DND-41 (cell line): ENCODE data around the gene BCR.
"Not testable (repeated sequence)": the region's sequence is repeated elsewhere in the genome, so short reads cannot be mapped to it uniquely, and the experiment has no call there.

Experiments
- ATAC-seq: fragments of 200-7000 bp; cut with Tn5 transposase; 3 replicates; pipeline ENCODE4 v1.9.1; 2021; ENCODE audit warnings: low read depth; ENCODE audit not compliant: insufficient read depth
- DNase-seq: peaks from one replicate; pipeline ENCODE4 v3.0.0-alpha.2; 2020
- H2AFZ ChIP-seq: 2 replicates; pipeline ENCODE4 v1.6.0; 2012; ENCODE audit warnings: low read depth, low read length
- H3K27ac ChIP-seq: 2 replicates; pipeline ENCODE4 v1.5.1; 2012; ENCODE audit warnings: low read length, inconsistent platforms
- H3K27me3 ChIP-seq: fragments of 200-600 bp; sonication (generic); 2 replicates; pipeline ENCODE4 v1.6.0; 2012; ENCODE audit warnings: low read length, mild to moderate bottlenecking, inconsistent platforms; ENCODE audit not compliant: insufficient read depth, poor library complexity
- H3K36me3 ChIP-seq: 2 replicates; pipeline ENCODE4 v1.5.1; 2012; ENCODE audit warnings: low read length, inconsistent platforms; ENCODE audit not compliant: insufficient read depth
- H3K4me1 ChIP-seq: 2 replicates; pipeline ENCODE4 v1.5.1; 2012; ENCODE audit warnings: mild to moderate bottlenecking, low read length; ENCODE audit not compliant: insufficient read depth
- H3K4me2 ChIP-seq: 2 replicates; pipeline ENCODE4 v1.6.0; 2012; ENCODE audit warnings: mild to moderate bottlenecking, moderate library complexity, low read length, inconsistent platforms; ENCODE audit not compliant: insufficient read depth
- H3K4me3 ChIP-seq, 2 experiments: fragments of 200-600 bp in 1 of 2; shearing (Covaris generic) in 1 of 2; 2 replicates each; pipeline ENCODE4 v1.5.1; 2012 to 2016; ENCODE audit warnings: inconsistent platforms in 2 of 2, low read length in 2 of 2, mild to moderate bottlenecking in 2 of 2, low read depth in 1 of 2, moderate library complexity in 1 of 2
- H3K79me2 ChIP-seq: 2 replicates; pipeline ENCODE4 v1.6.0; 2012; ENCODE audit warnings: low read length, inconsistent platforms; ENCODE audit not compliant: insufficient read depth
- H3K9ac ChIP-seq: 2 replicates; pipeline ENCODE4 v1.6.0; 2012; ENCODE audit warnings: low read depth, mild to moderate bottlenecking, inconsistent platforms, low read length, moderate library complexity
- H3K9me3 ChIP-seq: 2 replicates; pipeline ENCODE4 v1.5.1; 2012; ENCODE audit warnings: low read length, moderate library complexity, mild to moderate bottlenecking, inconsistent platforms; ENCODE audit not compliant: insufficient read depth, severe bottlenecking
- H4K20me1 ChIP-seq: 2 replicates; pipeline ENCODE4 v1.6.0; 2012; ENCODE audit warnings: low read length; ENCODE audit not compliant: insufficient read depth
- CTCF ChIP-seq: IDR thresholded peaks from 2 replicates; pipeline ENCODE4 v1.5.1; 2012; ENCODE audit warnings: borderline replicate concordance, low read length, moderate library complexity, mild to moderate bottlenecking; ENCODE audit not compliant: poor library complexity, severe bottlenecking; ENCODE audit errors: extremely low read depth
- EZH2 ChIP-seq: IDR thresholded peaks from 3 replicates; pipeline ENCODE4 v1.6.1; 2012; ENCODE audit warnings: borderline replicate concordance, low read depth, mild to moderate bottlenecking, moderate library complexity, low read length, inconsistent platforms; ENCODE audit not compliant: severe bottlenecking

Gene BCR

DNA sequence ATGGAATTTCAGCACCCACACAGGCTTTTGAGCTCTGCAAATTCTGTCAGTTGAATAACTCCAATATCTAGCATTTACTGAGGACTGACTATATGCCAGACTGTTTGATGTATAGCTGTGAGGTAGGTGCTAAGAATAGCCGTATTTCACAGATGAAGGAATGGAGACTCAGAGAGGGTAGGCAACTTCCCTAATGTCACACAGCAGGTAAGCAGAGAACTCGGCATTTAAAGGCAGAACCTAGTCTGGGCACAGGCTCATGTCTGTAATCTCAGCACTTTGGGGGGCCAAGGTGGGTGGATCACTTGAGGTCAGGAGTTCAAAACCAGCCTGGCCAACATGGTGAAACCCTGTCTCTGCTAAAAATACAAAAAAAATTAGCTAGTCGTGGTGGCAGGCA is 184.1 kb downstream of the BCR start:
- ATAC-seq (no peak), DNase-seq (no peak)
- Histone ChIP-seq H3K27me3 (peaks cover 24% of the 10 kb centered on the region), H3K9me3 (no peaks in the 10 kb centered on the region), H3K9ac (no peak overlapping the region), H4K20me1 (no peaks in the 10 kb centered on the region), H3K4me2 (no peak overlapping the region), H3K79me2 (no peaks in the 10 kb centered on the region), H3K4me1 (no peaks in the 10 kb centered on the region), H2AFZ (no peak overlapping the region), H3K36me3 (no peaks in the 10 kb centered on the region), H3K4me3 (no peak overlapping the region), H3K27ac (no peak overlapping the region)
- TF ChIP-seq EZH2 (no peak), CTCF (no peak)

DNA sequence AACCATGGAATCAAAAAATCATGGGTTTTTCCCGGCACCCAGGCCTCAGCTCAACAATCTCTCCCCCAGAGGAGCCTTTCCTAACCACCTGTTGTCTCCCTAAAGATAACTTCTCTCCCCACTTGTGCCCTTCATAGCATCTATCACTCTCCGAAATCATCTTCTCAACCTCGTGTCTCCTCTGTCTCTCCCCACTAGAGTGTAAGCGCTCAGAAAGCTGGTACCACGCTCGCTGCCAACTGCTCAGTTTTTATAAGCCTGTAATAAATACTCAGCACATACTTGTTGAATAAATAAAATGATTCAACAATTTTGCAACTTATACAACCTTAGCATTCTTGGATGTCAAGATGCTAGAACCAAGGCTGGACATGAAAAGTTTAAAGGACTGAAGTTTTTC is 185.2 kb downstream of the BCR start:
- no peak for ATAC-seq
- H3K79me2 ChIP-seq = no peaks in the 10 kb centered on the region
- H3K27ac ChIP-seq = no peak overlapping the region
- no peak overlapping the region for H2AFZ ChIP-seq
- H3K9me3 ChIP-seq = no peaks in the 10 kb centered on the region
- H3K4me3 ChIP-seq = no peak overlapping the region
- peaks cover 24% of the 10 kb centered on the region for H3K27me3 ChIP-seq
- DNase-seq = no peak
- H3K36me3 ChIP-seq = no peaks in the 10 kb centered on the region
- no peaks in the 10 kb centered on the region for H3K4me1 ChIP-seq
- no peaks in the 10 kb centered on the region for H4K20me1 ChIP-seq
- TF ChIP-seq EZH2 (no peak), CTCF (no peak)
- no peak overlapping the region for H3K4me2 ChIP-seq
- H3K9ac ChIP-seq = no peak overlapping the region

GRCh38 chr22:23365961-23366360 is 185.7 kb downstream of the BCR start:
- Histone ChIP-seq H3K36me3 (no peaks in the 10 kb centered on the region), H3K4me2 (no peak overlapping the region), H2AFZ (no peak overlapping the region), H3K79me2 (no peaks in the 10 kb centered on the region), H3K4me1 (no peaks in the 10 kb centered on the region), H4K20me1 (no peaks in the 10 kb centered on the region), H3K27ac (no peak overlapping the region), H3K9me3 (no peaks in the 10 kb centered on the region), H3K4me3 (no peak overlapping the region), H3K9ac (no peak overlapping the region), H3K27me3 (peaks cover 24% of the 10 kb centered on the region)
- DNase-seq (no peak), ATAC-seq (no peak)
- TF ChIP-seq CTCF (no peak), EZH2 (no peak)

DNA sequence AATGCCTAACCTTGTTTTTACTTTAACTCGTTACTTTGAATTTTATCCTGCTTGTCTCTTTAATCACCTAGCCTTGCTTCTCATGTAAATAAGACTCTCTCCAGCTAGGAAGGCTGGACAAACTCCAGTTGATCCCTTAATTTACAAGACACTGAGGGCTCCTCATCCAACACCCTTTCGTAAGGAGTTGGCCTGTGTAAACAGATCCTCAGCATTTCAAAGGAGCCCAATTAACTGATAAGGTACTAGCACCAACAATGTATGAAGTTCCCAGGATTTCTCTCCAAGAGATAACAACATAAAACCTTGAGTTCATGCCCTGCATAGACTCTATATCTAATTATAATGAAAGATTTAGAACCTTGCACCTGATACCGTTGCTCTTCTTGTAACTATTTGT is 186.9 kb downstream of the BCR start:
- not testable (repeated sequence) for H3K4me2 ChIP-seq, H3K36me3 ChIP-seq, H3K4me3 ChIP-seq, H3K9ac ChIP-seq, H3K9me3 ChIP-seq, H3K79me2 ChIP-seq, H2AFZ ChIP-seq, H3K4me1 ChIP-seq, DNase-seq, H3K27ac ChIP-seq, ATAC-seq, H4K20me1 ChIP-seq
- H3K27me3 ChIP-seq = peaks cover 24% of the 10 kb centered on the region
